IPS DF 6.9 (cell line): ENCODE measurements around the gene ATP8A1.

Experiments
- DNase-seq: peaks from one replicate; pipeline ENCODE4 v3.0.0-alpha.2; 2013; ENCODE audit warnings: low read depth, low spot score
- H3K27ac ChIP-seq: one replicate; pipeline ENCODE4 v1.5.1; 2013; ENCODE audit warnings: low read length, control low read depth
- H3K27me3 ChIP-seq: 2 replicates; pipeline ENCODE4 v1.6.1; 2013; ENCODE audit warnings: mild to moderate bottlenecking, low read length; ENCODE audit not compliant: control insufficient read depth, insufficient read depth
- H3K36me3 ChIP-seq: 2 replicates; pipeline ENCODE4 v1.6.1; 2013; ENCODE audit warnings: low read length; ENCODE audit not compliant: control insufficient read depth, insufficient read depth
- H3K4me1 ChIP-seq: 2 replicates; pipeline ENCODE4 v1.6.1; 2013; ENCODE audit warnings: low read length; ENCODE audit not compliant: control insufficient read depth, insufficient read depth
- H3K4me3 ChIP-seq: 2 replicates; pipeline ENCODE4 v1.5.1; 2013; ENCODE audit warnings: mild to moderate bottlenecking, low read length
- H3K9me3 ChIP-seq: 2 replicates; pipeline ENCODE4 v1.6.1; 2013; ENCODE audit warnings: low read length, inconsistent platforms; ENCODE audit not compliant: control insufficient read depth, insufficient read depth
- WGBS: extraction: QIAGEN DNeasy Blood & Tissue Kit; methylation state at CpG from one replicate; pipeline ENCODE4 v1.1.7; 2013; ENCODE audit warnings: mixed read lengths, missing lambda C conversion rate; ENCODE audit not compliant: insufficient read length, insufficient coverage; 5-methylcytosine and 5-hydroxymethylcytosine counted together

Gene ATP8A1

GRCh38 chr4:42649870-42650269 is 7.0 kb downstream of the ATP8A1 start:
- DNase-seq = no peak
- WGBS = no CpG with 5 or more reads among the region's 4 CpGs
- H3K27ac ChIP-seq = no peak overlapping the region
- H3K4me1 ChIP-seq = no peaks in the 10 kb centered on the region
- no peaks in the 10 kb centered on the region for H3K9me3 ChIP-seq
- no peaks in the 10 kb centered on the region for H3K27me3 ChIP-seq
- no peaks in the 10 kb centered on the region for H3K36me3 ChIP-seq
- no peak overlapping the region for H3K4me3 ChIP-seq

GRCh38 chr4:42646999-42647541 is 9.8 kb downstream of the ATP8A1 start:
- no CpG with 5 or more reads among the region's 2 CpGs for WGBS
- Histone ChIP-seq H3K4me3 (no peak overlapping the region), H3K9me3 (no peaks in the 10 kb centered on the region), H3K27me3 (no peaks in the 10 kb centered on the region), H3K27ac (no peak overlapping the region), H3K4me1 (no peaks in the 10 kb centered on the region), H3K36me3 (no peaks in the 10 kb centered on the region)
- DNase-seq = no peak

GRCh38 chr4:42646013-42646784 is 10.7 kb downstream of the ATP8A1 start:
- H3K4me3 ChIP-seq = no peak overlapping the region
- no CpG with 5 or more reads among the region's 8 CpGs for WGBS
- no peaks in the 10 kb centered on the region for H3K36me3 ChIP-seq
- H3K9me3 ChIP-seq = no peaks in the 10 kb centered on the region
- DNase-seq = no peak
- H3K27me3 ChIP-seq = no peaks in the 10 kb centered on the region
- no peaks in the 10 kb centered on the region for H3K4me1 ChIP-seq
- no peak overlapping the region for H3K27ac ChIP-seq

GRCh38 chr4:42644897-42645296 is 12.0 kb downstream of the ATP8A1 start:
- H3K36me3 ChIP-seq = no peaks in the 10 kb centered on the region
- H3K27me3 ChIP-seq = no peaks in the 10 kb centered on the region
- no peak overlapping the region for H3K4me3 ChIP-seq
- H3K27ac ChIP-seq = no peak overlapping the region
- no peaks in the 10 kb centered on the region for H3K9me3 ChIP-seq
- DNase-seq = no peak
- no peaks in the 10 kb centered on the region; the same call in 1 of the 2 replicates for H3K4me1 ChIP-seq

- H3K9me3 ChIP-seq = no peaks in the 10 kb centered on the region
- no peak overlapping the region for H3K27ac ChIP-seq
- DNase-seq = no peak
- H3K4me3 ChIP-seq = no peak overlapping the region
- no peaks in the 10 kb centered on the region for H3K27me3 ChIP-seq
- no CpG with 5 or more reads among the region's 5 CpGs for WGBS
- H3K36me3 ChIP-seq = no peaks in the 10 kb centered on the region
- H3K4me1 ChIP-seq = no peaks in the 10 kb centered on the region; the same call in 1 of the 2 replicates
Measured at GRCh38 chr4:42643685-42644084, 13.2 kb downstream of the ATP8A1 start.

- no peaks in the 10 kb centered on the region for H3K36me3 ChIP-seq
- no peaks in the 10 kb centered on the region for H3K27me3 ChIP-seq
- no peak overlapping the region for H3K27ac ChIP-seq
- H3K9me3 ChIP-seq = no peaks in the 10 kb centered on the region
- no peaks in the 10 kb centered on the region; the same call in 1 of the 2 replicates for H3K4me1 ChIP-seq
- WGBS = no CpG with 5 or more reads among the region's 7 CpGs
- DNase-seq = no peak
- H3K4me3 ChIP-seq = no peak overlapping the region
Measured at GRCh38 chr4:42642845-42643615, 13.9 kb downstream of the ATP8A1 start.

- no peak for DNase-seq
- no peaks in the 10 kb centered on the region; the same call in 1 of the 2 replicates for H3K4me1 ChIP-seq
- WGBS = no CpG with 5 or more reads among the region's 7 CpGs
- no peak overlapping the region for H3K27ac ChIP-seq
- no peaks in the 10 kb centered on the region for H3K9me3 ChIP-seq
- no peaks in the 10 kb centered on the region for H3K36me3 ChIP-seq
- H3K4me3 ChIP-seq = no peak overlapping the region
- no peaks in the 10 kb centered on the region for H3K27me3 ChIP-seq
Measured at GRCh38 chr4:42642101-42642797, 14.7 kb downstream of the ATP8A1 start.

GRCh38 chr4:42641656-42642055 is 15.2 kb downstream of the ATP8A1 start:
- Histone ChIP-seq H3K4me3 (no peak overlapping the region), H3K36me3 (no peaks in the 10 kb centered on the region), H3K9me3 (no peaks in the 10 kb centered on the region), H3K4me1 (no peaks in the 10 kb centered on the region; the same call in 1 of the 2 replicates), H3K27me3 (no peaks in the 10 kb centered on the region), H3K27ac (no peak overlapping the region)
- no peak for DNase-seq
- no CpG with 5 or more reads among the region's 1 CpG for WGBS

- Histone ChIP-seq H3K27ac (no peak overlapping the region), H3K27me3 (no peaks in the 10 kb centered on the region), H3K4me1 (no peaks in the 10 kb centered on the region; the same call in 1 of the 2 replicates), H3K9me3 (no peaks in the 10 kb centered on the region), H3K4me3 (no peak overlapping the region), H3K36me3 (no peaks in the 10 kb centered on the region)
- DNase-seq = no peak
Measured at GRCh38 chr4:42641161-42641560, 15.7 kb downstream of the ATP8A1 start.

GRCh38 chr4:42640613-42641012 is 16.3 kb downstream of the ATP8A1 start:
- Histone ChIP-seq H3K27me3 (no peaks in the 10 kb centered on the region), H3K36me3 (no peaks in the 10 kb centered on the region), H3K4me1 (no peaks in the 10 kb centered on the region; the same call in 1 of the 2 replicates), H3K4me3 (no peak overlapping the region), H3K9me3 (no peaks in the 10 kb centered on the region), H3K27ac (no peak overlapping the region)
- DNase-seq = no peak
- WGBS = no CpG with 5 or more reads among the region's 3 CpGs
